Measurements from ENCODE around the gene TRIB2. TPM values are rescaled to one million over a fixed set of nuclear protein-coding genes. Genes with fewer than 3 reads are reported as not detected.

Gene TRIB2
- total RNA-seq, 1 donor: 79.6 TPM

GRCh38 chr2:12717191-12718014, 667 bp downstream of the TRIB2 start:
- DNase-seq (ENCODE audit: insufficient read length, low spot score, missing footprints): peak; percentile 90
- peak overlapping the region; percentile 53 for H2AFZ ChIP-seq (ENCODE audit: low read length)
- peak overlapping the region; percentile 93 for H3K4me3 ChIP-seq (ENCODE audit: insufficient read depth, low read length)
- H3K4me1 ChIP-seq (ENCODE audit: insufficient read depth, low read length): peaks cover 44% of the 10 kb centered on the region
- peak overlapping the region; percentile 86 for H3K27ac ChIP-seq (ENCODE audit: low read depth, low read length)
- no peaks in the 10 kb centered on the region for H3K36me3 ChIP-seq (ENCODE audit: insufficient read depth, low read length)
- peak overlapping the region; percentile 85 for H3K4me2 ChIP-seq (ENCODE audit: insufficient read depth, low read length)
- peaks cover 54% of the 10 kb centered on the region for H3K79me2 ChIP-seq (ENCODE audit: insufficient read depth, low read length)
- no peaks in the 10 kb centered on the region for H4K20me1 ChIP-seq (ENCODE audit: insufficient read depth, low read length)
- H3K27me3 ChIP-seq (ENCODE audit: insufficient read depth, low read length): no peaks in the 10 kb centered on the region
- no peaks in the 10 kb centered on the region for H3K9me3 ChIP-seq (ENCODE audit: low read depth, low read length)
- peak; percentile 35 for TF ChIP-seq CTCF (IDR thresholded peaks at IDR 0.05; ENCODE audit: extremely low read depth, low read depth, low read length)

GRCh38 chr2:12718015-12718671, 1.4 kb downstream of the TRIB2 start:
- H3K79me2 ChIP-seq (ENCODE audit: insufficient read depth, low read length): peaks cover 61% of the 10 kb centered on the region
- DNase-seq (ENCODE audit: insufficient read length, low spot score, missing footprints): no peak
- peaks cover 4% of the 10 kb centered on the region for H3K36me3 ChIP-seq (ENCODE audit: insufficient read depth, low read length)
- H4K20me1 ChIP-seq (ENCODE audit: insufficient read depth, low read length): peaks cover 3% of the 10 kb centered on the region
- peaks cover 51% of the 10 kb centered on the region for H3K4me1 ChIP-seq (ENCODE audit: insufficient read depth, low read length)
- peak overlapping the region; percentile 93 for H3K4me3 ChIP-seq (ENCODE audit: insufficient read depth, low read length)
- H3K27ac ChIP-seq (ENCODE audit: low read depth, low read length): peak overlapping the region; percentile 86
- H3K27me3 ChIP-seq (ENCODE audit: insufficient read depth, low read length): no peaks in the 10 kb centered on the region
- no peak for TF ChIP-seq CTCF (IDR thresholded peaks at IDR 0.05; ENCODE audit: extremely low read depth, low read depth, low read length)
- H2AFZ ChIP-seq (ENCODE audit: low read length): peak overlapping the region; percentile 18
- no peaks in the 10 kb centered on the region for H3K9me3 ChIP-seq (ENCODE audit: low read depth, low read length)
- H3K4me2 ChIP-seq (ENCODE audit: insufficient read depth, low read length): peak overlapping the region; percentile 85

GRCh38 chr2:12718711-12719399, 2.1 kb downstream of the TRIB2 start:
- Histone ChIP-seq H3K27me3 (ENCODE audit: insufficient read depth, low read length) (no peaks in the 10 kb centered on the region), H3K9me3 (ENCODE audit: low read depth, low read length) (no peaks in the 10 kb centered on the region), H3K36me3 (ENCODE audit: insufficient read depth, low read length) (peaks cover 11% of the 10 kb centered on the region), H3K27ac (ENCODE audit: low read depth, low read length) (peak overlapping the region; percentile 86), H2AFZ (ENCODE audit: low read length) (peak overlapping the region; percentile 29), H3K79me2 (ENCODE audit: insufficient read depth, low read length) (peaks cover 68% of the 10 kb centered on the region), H3K4me1 (ENCODE audit: insufficient read depth, low read length) (peaks cover 50% of the 10 kb centered on the region), H3K4me2 (ENCODE audit: insufficient read depth, low read length) (peak overlapping the region; percentile 85), H4K20me1 (ENCODE audit: insufficient read depth, low read length) (peaks cover 7% of the 10 kb centered on the region), H3K4me3 (ENCODE audit: insufficient read depth, low read length) (peak overlapping the region; percentile 93)
- DNase-seq (ENCODE audit: insufficient read length, low spot score, missing footprints): no peak
- TF ChIP-seq CTCF (IDR thresholded peaks at IDR 0.05; ENCODE audit: extremely low read depth, low read depth, low read length): no peak

All from osteoblast (primary cell).